ENCODE measurements around the gene MED13L.

Gene MED13L

GRCh38 chr12:115950959-115951358, 326.5 kb downstream of the MED13L start:
- ATAC-seq (ENCODE audit: insufficient read depth, low read depth) = no peak
- no peaks in the 10 kb centered on the region for H3K4me1 ChIP-seq (ENCODE audit: insufficient read depth, low read length)
- H3K79me2 ChIP-seq (ENCODE audit: insufficient read depth, low read length) = no peaks in the 10 kb centered on the region
- H3K9me3 ChIP-seq (ENCODE audit: insufficient read depth, low read length, severe bottlenecking) = no peaks in the 10 kb centered on the region
- no peak overlapping the region for H2AFZ ChIP-seq (ENCODE audit: low read depth, low read length)
- no peak overlapping the region for H3K27ac ChIP-seq (ENCODE audit: low read length)
- H3K36me3 ChIP-seq (ENCODE audit: insufficient read depth, low read length) = no peaks in the 10 kb centered on the region; the same call in 1 of the 2 replicates
- H3K27me3 ChIP-seq (ENCODE audit: insufficient read depth, low read length, poor library complexity) = no peaks in the 10 kb centered on the region
- H4K20me1 ChIP-seq (ENCODE audit: insufficient read depth, low read length) = no peaks in the 10 kb centered on the region
- no peak overlapping the region for H3K9ac ChIP-seq (ENCODE audit: low read depth, low read length)
- H3K4me3 ChIP-seq (ENCODE audit: low read depth in 1 of 2, low read length in 2 of 2) = no peak overlapping the region
- no peak overlapping the region for H3K4me2 ChIP-seq (ENCODE audit: insufficient read depth, low read length)
- TF ChIP-seq EZH2 (IDR thresholded peaks at IDR 0.05; ENCODE audit: borderline replicate concordance, low read depth, low read length, severe bottlenecking) (no peak), CTCF (IDR thresholded peaks at IDR 0.05; ENCODE audit: borderline replicate concordance, extremely low read depth, low read length, poor library complexity, severe bottlenecking) (no peak)
- no peak for DNase-seq

- Histone ChIP-seq H3K27me3 (ENCODE audit: insufficient read depth, low read length, poor library complexity) (no peaks in the 10 kb centered on the region), H3K4me1 (ENCODE audit: insufficient read depth, low read length) (no peaks in the 10 kb centered on the region), H4K20me1 (ENCODE audit: insufficient read depth, low read length) (no peaks in the 10 kb centered on the region), H2AFZ (ENCODE audit: low read depth, low read length) (no peak overlapping the region), H3K36me3 (ENCODE audit: insufficient read depth, low read length) (no peaks in the 10 kb centered on the region; the same call in 1 of the 2 replicates), H3K79me2 (ENCODE audit: insufficient read depth, low read length) (no peaks in the 10 kb centered on the region), H3K4me3 (ENCODE audit: low read depth in 1 of 2, low read length in 2 of 2) (no peak overlapping the region), H3K27ac (ENCODE audit: low read length) (no peak overlapping the region), H3K9ac (ENCODE audit: low read depth, low read length) (no peak overlapping the region), H3K9me3 (ENCODE audit: insufficient read depth, low read length, severe bottlenecking) (no peaks in the 10 kb centered on the region), H3K4me2 (ENCODE audit: insufficient read depth, low read length) (no peak overlapping the region)
- ATAC-seq (ENCODE audit: insufficient read depth, low read depth) (no peak), DNase-seq (no peak)
- TF ChIP-seq CTCF (IDR thresholded peaks at IDR 0.05; ENCODE audit: borderline replicate concordance, extremely low read depth, low read length, poor library complexity, severe bottlenecking) (no peak), EZH2 (IDR thresholded peaks at IDR 0.05; ENCODE audit: borderline replicate concordance, low read depth, low read length, severe bottlenecking) (no peak)
These were observed 327.8 kb downstream of the MED13L start for GRCh38 chr12:115949675-115950074.

GRCh38 chr12:115947696-115948062, 329.8 kb downstream of the MED13L start:
- Histone ChIP-seq H3K79me2 (ENCODE audit: insufficient read depth, low read length) (no peaks in the 10 kb centered on the region), H3K4me3 (ENCODE audit: low read depth in 1 of 2, low read length in 2 of 2) (no peak overlapping the region), H3K4me1 (ENCODE audit: insufficient read depth, low read length) (no peaks in the 10 kb centered on the region), H3K9me3 (ENCODE audit: insufficient read depth, low read length, severe bottlenecking) (no peaks in the 10 kb centered on the region), H3K27ac (ENCODE audit: low read length) (no peak overlapping the region), H3K27me3 (ENCODE audit: insufficient read depth, low read length, poor library complexity) (no peaks in the 10 kb centered on the region), H3K4me2 (ENCODE audit: insufficient read depth, low read length) (no peak overlapping the region), H2AFZ (ENCODE audit: low read depth, low read length) (no peak overlapping the region), H3K36me3 (ENCODE audit: insufficient read depth, low read length) (no peaks in the 10 kb centered on the region; the same call in 1 of the 2 replicates), H4K20me1 (ENCODE audit: insufficient read depth, low read length) (no peaks in the 10 kb centered on the region), H3K9ac (ENCODE audit: low read depth, low read length) (no peak overlapping the region)
- ATAC-seq (ENCODE audit: insufficient read depth, low read depth) (no peak), DNase-seq (no peak)
- TF ChIP-seq EZH2 (IDR thresholded peaks at IDR 0.05; ENCODE audit: borderline replicate concordance, low read depth, low read length, severe bottlenecking) (no peak), CTCF (IDR thresholded peaks at IDR 0.05; ENCODE audit: borderline replicate concordance, extremely low read depth, low read length, poor library complexity, severe bottlenecking) (peak; percentile 36)

Measured in DND-41 (cell line).